HG02610 (cell line): ENCODE results near the gene FBL.

ENCODE experiments used
- ATAC-seq: cut with Tn5 transposase; IDR thresholded peaks from one replicate; pipeline ENCODE4 v1.9.1; 2021; ENCODE audit warnings: mild to moderate bottlenecking, moderate library complexity; ENCODE audit not compliant: unreplicated experiment

Gene FBL

DNA sequence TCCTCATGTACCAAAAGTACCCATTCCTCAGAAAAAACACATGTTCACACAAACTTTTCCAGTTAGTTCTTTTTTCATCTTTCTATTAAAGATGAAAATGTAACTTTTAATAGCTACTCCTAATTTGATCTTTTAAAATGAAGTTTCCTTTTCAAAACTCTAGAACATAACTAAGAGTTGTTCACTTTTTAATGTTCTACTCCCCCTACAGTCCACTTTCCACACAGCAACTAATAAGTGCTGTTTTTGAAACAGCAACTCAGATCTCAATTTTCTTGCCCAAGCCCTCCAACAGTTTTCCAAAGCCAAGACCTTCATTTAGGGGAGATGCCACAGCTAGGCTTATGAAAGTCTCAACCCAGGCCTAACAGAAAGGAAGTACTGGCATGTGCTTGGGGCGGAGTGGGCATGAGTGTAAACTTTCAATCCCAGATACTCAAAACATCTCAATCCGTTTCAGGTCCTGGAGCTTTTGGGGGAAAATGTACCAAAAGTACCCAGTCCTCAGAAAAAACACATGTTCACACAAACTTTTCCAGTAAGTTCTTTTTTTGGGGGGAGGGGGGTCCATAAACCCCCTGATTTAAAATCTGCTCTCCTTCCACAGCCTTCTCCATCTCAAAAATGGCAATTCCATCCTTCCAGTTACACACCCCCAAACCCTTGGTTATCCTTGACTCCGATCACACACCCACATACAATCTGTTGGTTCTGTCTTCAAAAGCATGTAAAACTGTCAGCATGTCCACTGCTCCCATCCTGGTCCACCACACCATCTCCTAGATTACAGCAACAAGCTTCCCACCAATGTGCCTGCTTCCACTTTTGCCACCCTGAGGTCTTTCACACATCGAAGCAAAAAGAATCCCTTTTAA lies 2.0 kb downstream of the FBL start:
- no peak for ATAC-seq

DNA sequence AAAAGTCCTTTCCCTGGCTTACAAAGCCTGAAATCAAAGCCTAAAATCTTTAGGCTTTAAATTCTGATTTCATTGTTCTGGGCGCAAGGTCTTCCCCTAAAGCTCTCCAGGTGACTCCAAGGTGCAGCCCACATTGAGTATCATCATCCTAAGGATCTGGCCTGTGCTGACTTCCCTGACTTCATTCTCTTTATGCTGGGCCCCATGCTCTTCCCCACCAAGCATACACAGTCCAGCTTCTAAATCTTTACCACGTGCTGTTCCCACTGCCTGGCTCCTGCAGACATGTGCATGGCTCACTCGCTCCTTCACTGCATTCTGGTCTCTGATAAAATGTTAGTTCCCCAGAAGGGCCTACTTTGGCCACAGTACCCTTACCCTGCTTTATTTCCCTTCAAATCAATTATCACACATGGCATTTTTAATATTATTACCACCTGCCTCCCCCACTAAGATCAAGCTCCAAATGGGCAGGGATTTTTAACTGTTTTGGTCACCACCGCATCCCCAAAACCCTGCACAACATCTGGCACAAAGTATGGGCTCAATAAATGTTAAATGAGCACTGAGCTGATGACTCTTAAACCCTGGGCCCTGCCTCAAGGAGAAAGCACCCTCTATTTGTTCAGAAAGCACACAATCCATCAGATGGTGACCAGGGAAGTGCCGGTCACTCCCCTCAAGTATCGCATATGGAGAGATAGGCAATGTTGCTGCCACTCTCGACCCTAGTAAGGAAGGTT lies 3.3 kb downstream of the FBL start:
- ATAC-seq, result no peak

DNA sequence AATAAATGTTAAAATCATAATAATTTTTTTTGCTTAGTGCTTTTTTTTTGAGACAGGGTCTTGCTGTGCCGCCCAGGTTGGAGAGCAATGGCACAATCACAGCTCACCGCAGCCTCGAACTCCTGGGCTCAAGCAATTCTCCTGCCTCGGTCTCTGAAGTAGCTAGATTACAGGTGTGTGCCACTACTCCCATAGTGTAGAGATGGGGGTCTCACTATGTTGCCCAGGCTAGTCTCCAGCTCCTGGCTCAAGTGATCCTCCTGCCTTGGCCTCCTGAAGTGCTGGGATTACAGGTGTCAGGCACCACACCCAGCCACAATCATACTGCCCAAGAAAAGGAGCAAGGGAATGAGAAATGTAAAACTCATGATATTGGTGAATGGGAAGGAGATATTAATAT lies 5.1 kb downstream of the FBL start:
- no peak for ATAC-seq

DNA sequence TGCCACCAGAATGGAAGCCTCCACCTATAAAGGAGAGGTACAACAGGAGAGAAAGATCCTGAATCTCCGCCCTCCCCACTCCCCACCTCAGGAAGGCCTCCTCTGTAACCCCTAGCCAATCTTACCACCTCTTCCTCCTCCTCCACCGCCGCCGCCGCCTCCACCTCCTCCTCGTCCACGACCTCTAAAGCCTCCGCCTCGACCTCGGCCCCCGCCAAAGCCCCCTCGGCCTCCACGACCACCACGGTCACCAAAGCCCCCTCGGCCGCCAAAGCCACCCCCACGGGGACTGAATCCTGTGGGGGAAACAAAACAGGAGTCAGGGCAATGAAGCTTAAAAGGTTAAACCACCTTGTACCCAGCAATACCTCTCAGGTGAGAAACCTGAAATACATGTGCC lies 5.7 kb downstream of the FBL start:
- no peak for ATAC-seq

DNA sequence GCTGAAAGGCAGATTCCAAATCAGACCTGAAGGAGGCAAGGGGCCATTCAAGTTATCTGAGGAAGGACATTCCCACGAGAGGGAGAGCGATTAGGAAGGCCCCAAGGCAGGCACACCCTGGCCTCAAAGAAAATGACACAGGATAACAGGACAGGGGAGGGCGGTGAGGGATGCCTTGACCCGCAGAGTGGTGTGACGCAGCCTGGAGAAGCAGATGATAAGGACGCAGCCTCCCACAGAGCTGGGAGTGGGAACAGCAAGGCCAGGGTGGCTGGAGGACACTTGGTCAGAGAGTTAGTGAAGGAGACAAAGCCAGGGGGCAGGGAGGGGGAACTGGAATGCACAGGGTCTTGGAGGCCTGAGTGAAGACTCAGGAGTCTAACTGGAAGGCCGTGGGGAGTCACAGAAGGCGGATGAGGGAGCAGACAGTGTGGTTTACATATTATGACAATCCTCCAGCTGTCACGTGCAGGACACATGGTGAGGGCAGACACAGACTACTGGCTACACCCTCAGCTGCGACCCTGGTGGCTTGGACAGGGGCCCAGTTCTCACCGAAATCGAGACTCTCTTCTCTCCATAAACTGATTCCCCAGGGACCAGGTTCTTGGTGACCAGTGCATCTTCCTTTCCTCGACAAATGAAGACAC lies 6.4 kb downstream of the FBL start:
- ATAC-seq, result no peak

DNA sequence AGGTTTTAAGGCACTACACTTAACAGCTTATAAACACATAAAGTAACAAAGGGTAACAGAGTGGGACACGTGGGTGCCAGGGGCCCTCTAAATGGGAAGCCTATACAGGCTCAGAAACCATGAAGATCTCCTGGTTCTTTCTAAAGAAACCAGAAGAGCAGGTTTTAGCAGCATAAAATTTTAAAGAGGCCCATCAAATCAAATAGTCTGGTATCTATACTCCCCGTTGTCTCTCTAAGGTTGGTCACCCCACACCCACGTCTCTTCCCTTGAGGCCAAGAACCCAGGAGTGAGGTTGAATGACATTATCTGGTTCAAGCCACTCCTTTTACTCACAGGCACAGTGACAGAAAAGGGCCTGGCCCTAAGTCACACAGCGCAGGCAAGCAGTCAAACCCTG lies 7.6 kb downstream of the FBL start:
- no peak for ATAC-seq

DNA sequence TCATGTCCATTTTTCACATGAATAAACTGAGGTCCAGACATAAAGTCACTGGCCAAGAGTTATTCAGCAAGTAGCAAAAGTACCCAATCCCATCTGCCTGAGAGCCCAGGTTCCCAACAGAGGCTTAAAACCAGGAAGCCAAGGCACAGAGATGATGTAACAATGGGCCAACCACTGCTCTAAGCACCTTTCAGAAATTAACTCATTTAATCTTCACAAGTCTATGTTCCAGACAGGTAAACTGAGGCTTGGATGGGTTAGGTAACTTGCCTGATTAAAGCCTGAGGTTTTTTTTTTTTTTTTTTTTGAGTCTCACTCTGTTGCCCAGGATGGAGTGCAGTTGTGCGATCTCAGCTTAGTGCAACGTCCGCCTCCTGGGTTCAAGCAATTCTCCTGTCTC lies 8.2 kb downstream of the FBL start:
- ATAC-seq, result no peak

DNA sequence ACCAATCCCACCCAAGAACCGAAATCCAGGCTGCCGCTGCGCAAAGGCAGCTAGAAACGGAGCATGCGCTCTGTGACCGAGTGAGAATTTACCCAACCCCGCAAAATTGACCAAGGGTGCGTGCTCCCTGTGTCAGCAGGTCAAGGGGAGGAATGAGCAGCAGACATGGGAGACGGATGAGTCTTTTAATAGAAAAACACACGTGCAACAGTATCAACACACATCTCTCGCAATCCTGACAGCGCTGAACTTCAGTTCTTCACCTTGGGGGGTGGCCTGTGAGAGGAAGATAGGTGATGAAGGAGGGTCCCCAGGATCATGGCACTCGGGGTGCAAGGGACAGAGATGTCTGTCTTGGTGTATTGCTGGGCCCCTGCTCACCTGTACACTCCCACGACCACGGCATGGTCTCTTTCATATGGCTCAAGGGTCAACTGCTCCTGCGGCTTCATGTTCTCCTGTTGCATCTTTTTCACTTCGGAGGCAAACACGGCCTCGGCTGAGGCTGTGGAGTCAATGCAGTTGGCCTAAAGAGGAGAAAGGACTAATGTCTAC lies 11.8 kb downstream of the FBL start:
- ATAC-seq, result no peak

DNA sequence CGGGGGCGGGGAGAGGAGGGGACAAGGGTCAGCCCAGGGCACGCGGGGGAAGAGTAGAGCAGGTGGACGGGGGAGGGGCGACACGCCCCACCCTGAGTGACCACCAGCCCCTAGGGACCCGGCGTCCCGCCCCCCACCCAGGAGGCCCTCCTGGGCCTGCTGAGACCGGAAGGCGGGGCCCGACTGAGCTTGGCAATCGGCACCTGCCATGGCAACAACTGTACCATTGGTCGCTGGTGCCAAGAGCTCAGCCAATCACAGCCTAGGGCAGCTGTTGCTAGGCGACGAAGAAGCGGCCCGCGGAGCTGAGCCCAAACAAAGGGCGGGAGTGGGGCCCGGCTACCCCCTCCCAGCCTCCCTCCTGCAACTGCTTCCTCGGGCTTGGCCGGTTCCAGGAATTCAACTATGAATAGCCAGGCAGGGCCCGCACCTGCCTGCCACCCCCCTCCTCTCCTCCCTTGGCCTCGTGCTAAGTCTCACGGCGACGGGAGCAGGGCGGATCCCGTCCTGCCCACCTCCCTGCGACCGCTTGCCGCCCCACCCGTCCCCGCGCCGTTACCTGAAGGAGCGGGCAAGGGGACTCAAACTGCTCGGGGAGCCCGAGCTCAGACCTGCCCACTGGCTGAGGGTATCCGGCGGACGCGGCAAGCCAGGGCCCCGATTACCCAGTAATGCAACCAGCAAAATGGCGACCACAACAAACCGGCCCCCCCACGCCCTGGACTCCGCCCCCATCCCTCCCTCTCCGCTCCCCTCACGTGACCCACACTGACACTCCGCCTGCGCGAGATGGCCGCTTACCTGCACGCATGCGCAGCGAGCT lies 12.5 kb downstream of the FBL start, which contains the start of gene DYRK1B:
Gene DYRK1B (minus strand): TSS at position 699 of the 823 bp plus-strand sequence. CDS start 2,295 bp downstream, outside the sequence.
- peak; percentile 85 for ATAC-seq

DNA sequence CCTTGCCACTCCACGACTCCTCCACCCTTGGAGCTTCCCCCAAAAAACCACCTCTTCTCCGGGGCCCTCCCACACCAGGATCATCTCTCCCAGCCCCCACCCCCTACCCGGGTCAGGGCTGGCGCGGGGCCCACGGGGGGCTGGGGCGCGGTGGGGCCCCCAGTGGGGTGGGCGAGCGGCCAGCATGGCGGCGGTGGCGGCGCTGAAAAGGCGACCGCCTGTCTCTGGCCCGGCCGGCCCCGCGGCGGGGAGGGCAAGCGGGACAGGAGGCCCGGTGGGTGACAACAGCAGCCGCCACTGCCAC lies 13.1 kb downstream of the FBL start:
- ATAC-seq, result no peak

DNA sequence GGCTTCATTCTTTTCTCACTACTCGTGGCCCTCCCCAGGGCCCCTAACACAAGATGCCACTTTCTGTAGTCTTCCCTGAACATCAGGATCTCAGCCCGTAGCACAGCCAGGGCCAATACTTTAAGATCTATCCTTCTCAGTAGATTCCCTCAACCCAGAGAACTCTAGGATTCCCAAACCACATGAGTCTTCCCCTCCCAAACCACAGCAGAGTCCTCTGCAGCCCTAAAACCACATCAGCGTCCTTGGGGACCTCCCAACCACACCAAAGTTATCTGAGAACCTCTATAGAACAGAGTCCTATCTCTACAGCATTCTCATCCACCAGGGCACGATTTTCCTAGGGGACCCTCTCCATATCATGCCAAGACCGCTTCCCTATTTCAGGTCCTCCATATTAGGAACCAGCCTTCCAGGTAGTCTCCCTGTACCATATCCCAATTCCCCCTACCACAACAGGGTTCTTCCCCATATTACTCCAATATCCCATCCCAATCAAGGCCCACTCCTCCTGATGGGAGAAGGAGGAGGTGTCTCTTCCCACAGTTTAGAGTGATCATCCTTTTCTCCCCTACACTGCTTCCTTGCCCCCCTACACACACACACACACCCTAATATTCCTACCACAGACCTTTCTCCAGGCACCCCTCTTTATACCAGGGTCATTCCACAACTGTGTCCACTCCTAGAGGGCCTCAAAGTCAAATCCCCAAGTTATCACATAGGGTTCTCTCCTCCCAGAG lies 13.7 kb downstream of the FBL start:
- ATAC-seq, result no peak

DNA sequence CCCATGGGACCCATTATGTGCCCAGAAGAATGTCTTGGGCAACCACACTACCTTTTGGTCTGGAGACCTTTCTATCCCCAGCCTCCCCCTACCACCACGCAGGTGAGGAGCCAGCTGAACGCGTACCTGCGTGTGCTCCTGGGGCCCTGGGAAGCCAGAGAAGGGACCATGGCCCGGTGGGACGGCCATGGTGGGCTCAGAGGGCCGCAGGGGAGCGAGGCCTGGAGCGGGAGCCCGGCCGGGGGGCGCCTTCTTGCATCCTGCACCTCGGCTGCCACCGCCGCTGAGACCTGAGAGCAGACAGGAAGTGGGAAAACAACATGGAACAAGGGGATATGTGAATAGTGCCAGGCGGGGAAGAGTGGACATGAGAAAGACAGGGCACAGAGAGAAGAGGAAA lies 14.5 kb downstream of the FBL start:
- no peak for ATAC-seq

DNA sequence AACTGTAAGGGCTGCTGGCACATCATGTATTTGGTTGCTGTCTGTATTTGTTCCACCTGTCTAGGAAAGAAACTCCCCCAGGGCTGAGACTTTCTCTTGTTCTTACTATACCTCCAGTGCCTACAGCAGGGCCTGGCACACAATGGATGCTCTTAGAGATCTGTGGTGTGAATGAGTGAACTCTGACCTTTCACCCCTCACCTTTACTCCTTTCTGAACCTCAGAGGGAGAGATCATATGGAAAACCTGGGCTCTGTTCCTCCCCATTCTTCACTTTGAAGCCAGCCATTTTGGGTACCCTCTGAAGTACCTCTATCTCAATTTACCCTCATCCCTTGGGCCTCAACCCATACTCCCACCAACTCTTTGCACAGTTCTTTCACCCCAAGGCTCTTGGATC lies 15.3 kb downstream of the FBL start:
- ATAC-seq, result no peak

DNA sequence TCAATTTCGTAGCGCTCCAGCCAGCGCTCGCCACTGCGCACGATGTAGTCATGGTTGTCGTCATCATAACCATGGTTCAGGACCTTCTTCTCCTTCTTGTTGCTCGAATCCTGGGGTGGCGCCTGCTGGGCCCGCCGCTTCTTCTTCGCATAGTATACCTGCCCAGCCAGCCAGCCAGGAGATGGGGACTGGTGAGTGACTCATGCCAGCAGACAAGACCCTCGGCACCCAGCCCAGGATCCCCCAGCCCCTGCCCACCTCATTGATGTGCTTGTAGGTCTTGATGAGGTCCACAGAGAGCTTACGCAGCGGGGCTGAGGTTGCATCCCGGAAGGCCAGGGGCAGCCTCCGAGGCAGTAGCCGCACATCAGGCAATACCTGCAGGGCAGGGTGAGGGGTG lies 15.8 kb downstream of the FBL start:
- ATAC-seq, result no peak

DNA sequence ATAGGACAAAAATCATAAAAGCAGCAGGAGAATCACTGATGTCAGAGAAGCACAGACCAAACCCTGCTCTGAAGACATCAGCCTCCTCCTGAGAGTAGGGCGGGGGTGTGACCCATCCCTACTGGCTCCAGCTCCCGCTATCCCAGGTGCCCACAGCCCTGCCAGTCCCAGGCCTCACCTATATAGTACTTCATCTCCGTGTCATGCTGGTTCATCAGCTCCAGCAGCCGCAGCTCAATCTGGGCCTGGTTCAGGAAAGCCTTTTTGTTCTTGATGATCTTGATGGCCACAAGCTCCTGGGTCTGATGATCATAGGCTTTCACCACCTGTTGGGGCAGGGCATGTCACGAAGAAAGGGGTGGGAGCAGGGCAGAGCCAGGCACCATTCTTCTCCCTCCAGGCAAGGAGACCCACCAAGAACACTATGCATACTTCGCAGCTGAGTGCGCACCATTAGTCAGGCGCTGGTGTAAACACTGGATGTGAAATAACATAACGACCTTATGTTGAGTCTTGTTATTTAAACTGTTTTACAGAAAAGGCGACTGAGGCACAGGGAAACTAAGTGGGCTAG lies 16.4 kb downstream of the FBL start:
- ATAC-seq, result no peak

DNA sequence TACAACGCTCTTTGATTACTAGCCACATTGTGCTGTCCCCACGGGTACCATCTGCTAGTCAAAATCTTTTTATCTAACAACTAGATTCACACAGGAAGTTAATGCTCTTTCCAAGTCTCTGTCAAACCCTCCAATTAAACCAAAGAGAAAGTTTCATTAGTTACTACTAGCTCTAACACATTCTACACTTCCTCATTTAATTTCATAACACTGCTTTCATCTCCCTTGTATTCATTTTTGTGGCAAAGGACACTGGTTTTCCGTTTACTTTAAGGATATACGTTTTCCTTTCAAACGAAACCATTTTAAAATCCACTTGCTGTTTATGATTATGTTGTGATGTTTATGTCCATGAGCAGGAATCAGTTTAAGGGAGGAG lies 17.5 kb downstream of the FBL start:
- no peak for ATAC-seq

DNA sequence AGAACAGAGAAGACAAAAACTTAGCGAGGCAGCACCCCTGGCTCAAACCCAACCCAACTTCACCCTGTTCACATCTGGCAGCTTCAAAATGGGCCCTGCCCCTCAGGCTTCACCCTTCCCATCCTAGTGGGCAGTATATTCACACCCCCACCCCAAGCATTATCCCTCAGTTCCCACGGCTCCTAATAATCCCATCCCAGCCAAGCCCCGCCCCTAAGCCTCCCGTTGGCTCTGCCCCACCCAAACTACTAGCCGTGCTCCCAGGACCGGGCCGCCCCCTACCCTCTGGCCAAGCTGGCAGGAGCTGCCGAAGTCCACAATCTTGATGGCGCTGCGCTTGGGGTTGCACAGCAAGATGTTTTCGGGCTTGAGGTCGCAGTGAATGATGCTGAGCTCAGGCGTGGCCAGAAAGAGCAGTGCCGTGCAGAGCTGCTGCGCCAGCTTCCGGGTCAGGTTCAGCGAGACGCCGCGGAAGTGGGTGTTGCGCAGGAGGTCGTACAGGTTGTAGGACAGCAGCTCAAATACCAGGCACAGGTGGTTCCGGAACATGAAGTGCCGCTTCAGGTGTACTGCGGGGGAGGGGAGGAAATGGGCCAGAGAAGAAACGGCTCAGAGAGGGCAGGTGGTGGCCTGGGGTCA lies 18.0 kb downstream of the FBL start:
- ATAC-seq, result no peak

DNA sequence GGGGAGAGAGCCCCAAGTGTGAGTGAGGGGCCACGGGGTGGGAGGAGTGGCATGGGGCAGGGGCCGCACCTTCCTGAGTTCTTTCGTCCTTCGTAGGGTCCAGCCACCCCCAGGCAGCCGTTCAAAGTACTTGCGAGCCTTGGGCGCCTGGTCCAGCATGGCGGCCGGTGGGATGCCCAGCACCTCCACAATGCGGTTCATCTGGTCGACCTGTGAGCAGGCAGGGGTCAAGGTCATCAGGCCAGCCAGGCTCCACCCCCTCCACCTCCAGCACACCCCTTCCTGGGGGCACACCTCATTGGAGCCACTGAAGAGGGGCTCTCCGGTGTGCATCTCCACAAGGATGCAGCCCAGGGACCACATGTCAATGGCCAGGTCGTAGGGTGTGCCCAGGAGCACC lies 19.0 kb downstream of the FBL start:
- ATAC-seq, result no peak

DNA sequence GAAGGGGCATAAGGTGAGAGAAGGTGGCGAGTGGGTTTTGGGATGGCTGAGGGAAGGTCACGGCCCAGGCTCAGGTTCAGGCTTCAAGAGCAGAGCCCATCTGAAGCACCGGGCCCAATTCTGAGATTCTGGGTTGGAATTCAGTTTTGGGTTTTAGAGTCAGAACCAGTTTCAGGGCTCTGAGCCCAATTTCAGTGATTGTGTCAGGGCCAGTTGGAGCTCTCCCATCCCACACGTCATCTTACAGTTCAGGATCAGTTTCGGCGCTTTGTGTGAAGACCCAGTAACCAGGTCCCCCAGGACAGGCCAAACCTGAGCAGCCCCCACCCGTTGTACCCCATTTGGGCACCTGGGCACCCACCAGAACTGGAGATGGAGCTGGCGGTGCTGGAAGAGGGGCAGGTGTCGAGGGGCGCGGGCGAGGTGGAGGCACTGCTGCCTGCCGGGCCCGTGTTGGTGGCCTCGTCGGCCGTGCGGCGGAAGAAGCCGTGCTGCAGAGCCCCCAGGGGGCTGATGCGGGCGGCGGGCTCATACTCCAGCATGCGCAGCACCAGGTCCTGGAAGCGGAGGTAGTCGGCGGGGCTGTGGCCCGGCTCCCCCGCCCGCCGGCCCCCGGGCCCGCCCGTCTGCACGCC lies 19.8 kb downstream of the FBL start:
- no peak for ATAC-seq
